DND-41 (cell line): ENCODE data around the gene RNMT.

Experiments
- ATAC-seq: fragments of 200-7000 bp; cut with Tn5 transposase; 3 replicates; pipeline ENCODE4 v1.9.1; 2021; ENCODE audit warnings: low read depth; ENCODE audit not compliant: insufficient read depth
- DNase-seq: peaks from one replicate; pipeline ENCODE4 v3.0.0-alpha.2; 2020
- H2AFZ ChIP-seq: 2 replicates; pipeline ENCODE4 v1.6.0; 2012; ENCODE audit warnings: low read depth, low read length
- H3K27ac ChIP-seq: 2 replicates; pipeline ENCODE4 v1.5.1; 2012; ENCODE audit warnings: low read length, inconsistent platforms
- H3K27me3 ChIP-seq: fragments of 200-600 bp; sonication (generic); 2 replicates; pipeline ENCODE4 v1.6.0; 2012; ENCODE audit warnings: low read length, mild to moderate bottlenecking, inconsistent platforms; ENCODE audit not compliant: insufficient read depth, poor library complexity
- H3K36me3 ChIP-seq: 2 replicates; pipeline ENCODE4 v1.5.1; 2012; ENCODE audit warnings: low read length, inconsistent platforms; ENCODE audit not compliant: insufficient read depth
- H3K4me1 ChIP-seq: 2 replicates; pipeline ENCODE4 v1.5.1; 2012; ENCODE audit warnings: mild to moderate bottlenecking, low read length; ENCODE audit not compliant: insufficient read depth
- H3K4me2 ChIP-seq: 2 replicates; pipeline ENCODE4 v1.6.0; 2012; ENCODE audit warnings: mild to moderate bottlenecking, moderate library complexity, low read length, inconsistent platforms; ENCODE audit not compliant: insufficient read depth
- H3K4me3 ChIP-seq, 2 experiments: fragments of 200-600 bp in 1 of 2; shearing (Covaris generic) in 1 of 2; 2 replicates each; pipeline ENCODE4 v1.5.1; 2012 to 2016; ENCODE audit warnings: inconsistent platforms in 2 of 2, low read length in 2 of 2, mild to moderate bottlenecking in 2 of 2, low read depth in 1 of 2, moderate library complexity in 1 of 2
- H3K79me2 ChIP-seq: 2 replicates; pipeline ENCODE4 v1.6.0; 2012; ENCODE audit warnings: low read length, inconsistent platforms; ENCODE audit not compliant: insufficient read depth
- H3K9ac ChIP-seq: 2 replicates; pipeline ENCODE4 v1.6.0; 2012; ENCODE audit warnings: low read depth, mild to moderate bottlenecking, inconsistent platforms, low read length, moderate library complexity
- H3K9me3 ChIP-seq: 2 replicates; pipeline ENCODE4 v1.5.1; 2012; ENCODE audit warnings: low read length, moderate library complexity, mild to moderate bottlenecking, inconsistent platforms; ENCODE audit not compliant: insufficient read depth, severe bottlenecking
- H4K20me1 ChIP-seq: 2 replicates; pipeline ENCODE4 v1.6.0; 2012; ENCODE audit warnings: low read length; ENCODE audit not compliant: insufficient read depth
- CTCF ChIP-seq: IDR thresholded peaks from 2 replicates; pipeline ENCODE4 v1.5.1; 2012; ENCODE audit warnings: borderline replicate concordance, low read length, moderate library complexity, mild to moderate bottlenecking; ENCODE audit not compliant: poor library complexity, severe bottlenecking; ENCODE audit errors: extremely low read depth
- EZH2 ChIP-seq: IDR thresholded peaks from 3 replicates; pipeline ENCODE4 v1.6.1; 2012; ENCODE audit warnings: borderline replicate concordance, low read depth, mild to moderate bottlenecking, moderate library complexity, low read length, inconsistent platforms; ENCODE audit not compliant: severe bottlenecking

RNMT gene

GRCh38 chr18:13775058-13775457, 48.6 kb downstream of the RNMT start:
- no peaks in the 10 kb centered on the region for H3K9me3 ChIP-seq
- no peaks in the 10 kb centered on the region for H3K4me1 ChIP-seq
- DNase-seq (no peak), ATAC-seq (no peak)
- H3K9ac ChIP-seq: no peak overlapping the region
- no peak overlapping the region for H3K4me2 ChIP-seq
- no peak overlapping the region for H3K4me3 ChIP-seq
- H3K36me3 ChIP-seq: no peaks in the 10 kb centered on the region
- no peaks in the 10 kb centered on the region for H4K20me1 ChIP-seq
- no peaks in the 10 kb centered on the region for H3K79me2 ChIP-seq
- no peak overlapping the region for H2AFZ ChIP-seq
- H3K27ac ChIP-seq: no peak overlapping the region
- H3K27me3 ChIP-seq: no peaks in the 10 kb centered on the region
- no peak for TF ChIP-seq EZH2
- TF ChIP-seq CTCF: no peak

GRCh38 chr18:13791181-13791580, 64.7 kb downstream of the RNMT start:
- H3K36me3 ChIP-seq: no peaks in the 10 kb centered on the region
- no peaks in the 10 kb centered on the region for H3K27me3 ChIP-seq
- H2AFZ ChIP-seq: no peak overlapping the region
- no peak for ATAC-seq
- no peak overlapping the region for H3K27ac ChIP-seq
- H3K4me3 ChIP-seq: no peak overlapping the region
- no peak for TF ChIP-seq CTCF
- no peak for TF ChIP-seq EZH2
- H3K9ac ChIP-seq: no peak overlapping the region
- no peaks in the 10 kb centered on the region for H3K9me3 ChIP-seq
- no peak for DNase-seq
- H3K79me2 ChIP-seq: no peaks in the 10 kb centered on the region
- H3K4me1 ChIP-seq: no peaks in the 10 kb centered on the region
- H3K4me2 ChIP-seq: no peak overlapping the region
- H4K20me1 ChIP-seq: no peaks in the 10 kb centered on the region

GRCh38 chr18:13793819-13794218, 67.3 kb downstream of the RNMT start:
- H3K9me3 ChIP-seq: no peaks in the 10 kb centered on the region
- ATAC-seq (no peak), DNase-seq (no peak)
- no peak overlapping the region for H3K9ac ChIP-seq
- no peaks in the 10 kb centered on the region for H3K36me3 ChIP-seq
- H3K4me1 ChIP-seq: no peaks in the 10 kb centered on the region
- H3K4me2 ChIP-seq: no peak overlapping the region
- no peak overlapping the region for H3K4me3 ChIP-seq
- no peaks in the 10 kb centered on the region for H3K27me3 ChIP-seq
- H3K27ac ChIP-seq: no peak overlapping the region
- H2AFZ ChIP-seq: no peak overlapping the region
- no peaks in the 10 kb centered on the region for H4K20me1 ChIP-seq
- TF ChIP-seq CTCF (peak; percentile 49), EZH2 (no peak)
- H3K79me2 ChIP-seq: no peaks in the 10 kb centered on the region

GRCh38 chr18:13796515-13796914, 70.0 kb downstream of the RNMT start:
- H3K4me3 ChIP-seq: no peak overlapping the region
- H3K4me1 ChIP-seq: no peaks in the 10 kb centered on the region
- no peaks in the 10 kb centered on the region for H4K20me1 ChIP-seq
- TF ChIP-seq CTCF (no peak), EZH2 (no peak)
- H3K27ac ChIP-seq: no peak overlapping the region
- DNase-seq: no peak
- H3K36me3 ChIP-seq: no peaks in the 10 kb centered on the region
- H2AFZ ChIP-seq: no peak overlapping the region
- no peaks in the 10 kb centered on the region for H3K79me2 ChIP-seq
- H3K27me3 ChIP-seq: no peaks in the 10 kb centered on the region
- H3K9me3 ChIP-seq: no peaks in the 10 kb centered on the region
- no peak for ATAC-seq
- H3K4me2 ChIP-seq: no peak overlapping the region
- no peak overlapping the region for H3K9ac ChIP-seq
